GM10248 (cell line): Measurements from ENCODE around the gene SLC38A4.

Source experiments
- CTCF ChIA-PET: fragments of 300-600 bp; sonication (Branson Sonifier 250); formaldehyde crosslinking; extraction: SDS; loops from one replicate; lab custom pipeline; 2021; ENCODE audit warnings: antibody characterized with exemption; lab: Yijun Ruan, JAX
- POLR2A ChIA-PET: fragments of 350-650 bp; sonication (Branson Sonifier 250); formaldehyde crosslinking; extraction: SDS; loops from one replicate; lab custom pipeline; 2020; ENCODE audit warnings: antibody characterized with exemption; lab: Yijun Ruan, JAX
- DNase-seq: peaks from one replicate; pipeline ENCODE4 v3.0.0; 2012; ENCODE audit errors: extremely low spot score
- CTCF ChIP-seq: IDR thresholded peaks from 2 replicates; pipeline ENCODE4 v1.5.1; 2012; ENCODE audit warnings: mild to moderate bottlenecking, low read depth; ENCODE audit errors: extremely low read depth, missing control alignments, control extremely low read depth

SLC38A4 gene

GRCh38 chr12:46804054-46804453 lies 21.7 kb downstream of the SLC38A4 start:
- ChIA-PET CTCF (no interaction called here), POLR2A (no interaction called here)
- DNase-seq = no peak
- TF ChIP-seq CTCF = no peak

GRCh38 chr12:46803517-46803916 lies 22.3 kb downstream of the SLC38A4 start:
- CTCF ChIA-PET = interaction anchor here (0.9 kb wide), 1 partner anchor 24 kb away, joined by 3 read pairs; no protein-coding TSS in a partner anchor
- POLR2A ChIA-PET = no interaction called here
- DNase-seq = no peak
- no peak for TF ChIP-seq CTCF

GRCh38 chr12:46801293-46801692 lies 24.5 kb downstream of the SLC38A4 start:
- ChIA-PET POLR2A (no interaction called here), CTCF (interaction anchor here (2.6 kb wide), 1 partner anchor 11 kb away, joined by 10 read pairs; no protein-coding TSS in a partner anchor)
- no peak for DNase-seq
- no peak for TF ChIP-seq CTCF

- ChIA-PET POLR2A (no interaction called here), CTCF (interaction anchor here (2.6 kb wide), 1 partner anchor 12 kb away, joined by 10 read pairs; no protein-coding TSS in a partner anchor)
- no peak for DNase-seq
- no peak for TF ChIP-seq CTCF
Measured at GRCh38 chr12:46800160-46800559, 25.6 kb downstream of the SLC38A4 start.

GRCh38 chr12:46798648-46799047 lies 27.1 kb downstream of the SLC38A4 start:
- CTCF ChIA-PET = no interaction called here
- POLR2A ChIA-PET = no interaction called here
- DNase-seq = no peak
- no peak for TF ChIP-seq CTCF

GRCh38 chr12:46798056-46798455 lies 27.7 kb downstream of the SLC38A4 start:
- CTCF ChIA-PET = no interaction called here
- POLR2A ChIA-PET = no interaction called here
- no peak for DNase-seq
- no peak for TF ChIP-seq CTCF

GRCh38 chr12:46795988-46796387 lies 29.8 kb downstream of the SLC38A4 start:
- CTCF ChIA-PET = interaction anchor here (1.3 kb wide), 1 partner anchor 16 kb away, joined by 3 read pairs; no protein-coding TSS in a partner anchor
- no peak for TF ChIP-seq CTCF
- POLR2A ChIA-PET = no interaction called here

More at GRCh38 chr12:46795988-46796387, 29.8 kb downstream of the SLC38A4 start:
- no peak for DNase-seq
